Spleen (tissue), 11 donors: ENCODE results near the gene GAPDHS. TPM values are rescaled to one million over a fixed set of nuclear protein-coding genes. Genes with fewer than 3 reads are reported as not detected.
A peak's percentile ranks its signal among the peaks of the same experiment; 100 is the strongest.

Source experiments
- DNase-seq: peaks from one replicate; pipeline ENCODE4 v3.0.0-alpha.2; 2020
- H3K27ac ChIP-seq, 8 donors: fragments of 200-600 bp; sonication (generic) in 7 of 8; 1 replicate in 4 of 8; 2 replicates in 4 of 8; pipeline versions ENCODE4 v1.5.0 to v1.8.0; 2016 to 2021; ENCODE audit warnings: inconsistent platforms in 4 of 8, mild to moderate bottlenecking in 4 of 8, moderate library complexity in 1 of 8
- H3K27me3 ChIP-seq, 7 donors: fragments of 200-600 bp; sonication (generic) in 6 of 7; replicated peaks in 1 of 7; 1 replicate in 4 of 7; 2 replicates in 3 of 7; pipeline versions ENCODE4 v1.5.0 to v1.8.0; 2016 to 2021; ENCODE audit warnings: inconsistent platforms in 3 of 7, mild to moderate bottlenecking in 1 of 7
- H3K36me3 ChIP-seq, 6 donors: fragments of 200-600 bp; sonication (generic) in 5 of 6; 1 replicate in 4 of 6; 2 replicates in 2 of 6; pipeline versions ENCODE4 v1.5.0 to v1.8.0; 2016 to 2021; ENCODE audit warnings: inconsistent platforms in 2 of 6
- H3K4me1 ChIP-seq, 6 donors: fragments of 200-600 bp; sonication (generic) in 5 of 6; 1 replicate in 3 of 6; 2 replicates in 3 of 6; pipeline versions ENCODE4 v1.5.0 to v1.8.0; 2016 to 2021; ENCODE audit warnings: inconsistent platforms in 3 of 6
- H3K4me3 ChIP-seq, 8 donors: fragments of 200-600 bp; sonication (generic) in 7 of 8; 1 replicate in 4 of 8; 2 replicates in 4 of 8; pipeline versions ENCODE4 v1.5.0 to v1.8.0; 2016 to 2021; ENCODE audit warnings: inconsistent platforms in 4 of 8, mild to moderate bottlenecking in 4 of 8, moderate library complexity in 2 of 8
- H3K9me3 ChIP-seq, 8 donors: fragments of 200-600 bp; sonication (generic) in 7 of 8; 1 replicate in 4 of 8; 2 replicates in 4 of 8; pipeline versions ENCODE4 v1.5.0 to v1.8.0; 2016 to 2021; ENCODE audit warnings: inconsistent platforms in 4 of 8
- POLR2A ChIP-seq, 3 donors: fragments of 450-650 bp; IDR thresholded peaks; one replicate each; pipeline ENCODE4 v1.5.1; 2017; ENCODE audit warnings: antibody characterized with exemption in 3 of 3, mild to moderate bottlenecking in 1 of 3
- POLR2AphosphoS5 ChIP-seq, 3 donors: sonication (generic); formaldehyde crosslinking; IDR thresholded peaks; one replicate each; pipeline ENCODE4 v1.5.1; 2017; ENCODE audit warnings: antibody characterized with exemption in 3 of 3
- WGBS, 5 donors: extraction: QIAGEN DNeasy Blood & Tissue Kit in 3 of 5; methylation state at CpG; one replicate each; pipeline versions ENCODE4 v1.1.5 to v1.1.7; 2013 to 2018; 5-methylcytosine and 5-hydroxymethylcytosine counted together
- intact Hi-C: fragments of 100-400 bp; cut with DNase I; formaldehyde crosslinking; loops from one replicate; pipeline ENCODE4 v1.15.0; 2023; ENCODE audit warnings: low total_unique reads
- polyA plus RNA-seq, 3 donors: library from polyadenylated mRNA; stranded (reverse); fragments of 200-250 nt; gene quantifications; one replicate each; pipeline ENCODE4 v1.2.1, GENCODE V29; 2013
- total RNA-seq, 7 donors: library from RNA; depleted of rRNA in 3 of 7; stranded (reverse); fragments of >200 nt in 3 of 7; fragmentation: NEBNext Ultra II Directional in 4 of 7; extraction: Animal tissue kit (Norgen Biotek cat#: 25700) in 4 of 7; gene quantifications; one replicate each; pipeline versions ENCODE4 v1.1.0 to v1.2.1, GENCODE V29; 2016 to 2021
- TF ChIP-seq, protein P1 (sequence below), 11 experiments: fragments of 200-600 bp in 7 of 11; fragments of 450-650 bp in 4 of 11; sonication (generic) in 4 of 11; IDR thresholded peaks in 8 of 11; conservative IDR thresholded peaks in 3 of 11; 1 replicate in 7 of 11; 2 replicates in 4 of 11; pipeline versions ENCODE4 v1.4.0 to v1.8.0; 2016 to 2021; ENCODE audit warnings: antibody characterized with exemption in 11 of 11, inconsistent platforms in 4 of 11, mild to moderate bottlenecking in 1 of 11
- donor health status: healthy with polysubstance abuse.
- donor health status: DM: no; HTN: no; CAD: no; lungs with moderate emphysema.
- donor health status: DM: no; HTN: no; CAD: no.
- donor health status: Bipolar disorder and iron deficiency.
- donor health status: healthy.
- donor health status: DM: no; HTN: no; CAD: no.
- donor health status: DM: yes; HTN: yes; CAD: no.

The GAPDHS gene
- total and polyA plus RNA-seq, 10 donors, result 0.13 to 0.17 (median 0.14) TPM; not detected in 7

DNA sequence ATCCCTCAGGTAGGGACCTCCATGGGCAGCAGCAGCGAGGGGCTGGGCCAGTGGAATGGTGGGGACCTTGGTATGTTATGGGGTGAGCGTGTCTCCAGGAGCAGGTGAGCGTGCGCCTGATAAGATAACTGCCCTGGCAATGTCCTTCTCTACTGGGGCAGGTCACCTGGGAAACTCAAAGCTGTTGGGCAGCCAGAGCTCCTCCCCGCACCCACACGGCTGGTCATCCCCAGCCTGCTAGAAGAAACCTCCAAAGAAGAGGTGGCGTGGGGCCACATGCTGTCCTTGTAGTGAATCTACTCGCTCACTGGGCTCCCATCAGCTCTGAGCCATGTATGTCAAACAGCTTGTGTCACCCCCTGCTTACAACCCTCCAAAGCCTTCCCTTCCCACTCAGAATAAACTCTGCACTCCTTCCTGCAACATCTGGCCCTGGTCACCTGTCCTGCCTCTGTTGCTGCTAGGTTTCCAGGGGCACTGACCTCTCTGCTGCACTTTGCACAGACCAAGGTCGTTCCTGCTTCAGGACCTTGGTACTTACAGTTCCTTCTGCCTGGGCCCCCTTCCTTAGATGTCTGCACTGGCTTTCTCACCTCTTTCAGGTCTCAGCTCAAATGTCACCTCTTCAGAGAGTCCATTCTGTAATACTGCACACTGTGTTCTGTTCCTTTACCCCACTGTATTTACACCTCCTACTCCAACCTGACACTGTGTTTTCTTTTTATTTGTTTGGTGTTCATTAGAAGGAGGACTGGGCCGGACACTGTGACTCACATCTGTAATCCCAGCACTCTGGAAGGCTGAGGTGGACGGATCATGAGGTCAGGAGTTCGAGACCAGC lies 32.0 kb downstream of the GAPDHS start:
- Histone ChIP-seq H3K4me3 (no peak overlapping the region), H3K4me1 (no peaks in the 10 kb centered on the region), H3K36me3 (no peaks in the 10 kb centered on the region), H3K9me3 (no peaks in the 10 kb centered on the region), H3K27me3 (peaks cover 0 to 63% (median 14%) of the 10 kb centered on the region in 7 donors), H3K27ac (no peak overlapping the region)
- peak; percentile 48 for DNase-seq
- 66 to 84% (median 79%) methylated on average over 6 to 12 of the region's 12 CpGs for WGBS, 5 donors
- intact Hi-C loops, result no loop called here
- TF ChIP-seq, protein P1, sequence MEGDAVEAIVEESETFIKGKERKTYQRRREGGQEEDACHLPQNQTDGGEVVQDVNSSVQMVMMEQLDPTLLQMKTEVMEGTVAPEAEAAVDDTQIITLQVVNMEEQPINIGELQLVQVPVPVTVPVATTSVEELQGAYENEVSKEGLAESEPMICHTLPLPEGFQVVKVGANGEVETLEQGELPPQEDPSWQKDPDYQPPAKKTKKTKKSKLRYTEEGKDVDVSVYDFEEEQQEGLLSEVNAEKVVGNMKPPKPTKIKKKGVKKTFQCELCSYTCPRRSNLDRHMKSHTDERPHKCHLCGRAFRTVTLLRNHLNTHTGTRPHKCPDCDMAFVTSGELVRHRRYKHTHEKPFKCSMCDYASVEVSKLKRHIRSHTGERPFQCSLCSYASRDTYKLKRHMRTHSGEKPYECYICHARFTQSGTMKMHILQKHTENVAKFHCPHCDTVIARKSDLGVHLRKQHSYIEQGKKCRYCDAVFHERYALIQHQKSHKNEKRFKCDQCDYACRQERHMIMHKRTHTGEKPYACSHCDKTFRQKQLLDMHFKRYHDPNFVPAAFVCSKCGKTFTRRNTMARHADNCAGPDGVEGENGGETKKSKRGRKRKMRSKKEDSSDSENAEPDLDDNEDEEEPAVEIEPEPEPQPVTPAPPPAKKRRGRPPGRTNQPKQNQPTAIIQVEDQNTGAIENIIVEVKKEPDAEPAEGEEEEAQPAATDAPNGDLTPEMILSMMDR (IDR thresholded peaks at IDR 0.05 in 8 of 11, conservative IDR thresholded peaks at IDR 0.05 in 3 of 11), result no peak
- TF ChIP-seq POLR2A (IDR thresholded peaks at IDR 0.05), result no peak
- no peak for TF ChIP-seq POLR2AphosphoS5 (IDR thresholded peaks at IDR 0.05)

DNA sequence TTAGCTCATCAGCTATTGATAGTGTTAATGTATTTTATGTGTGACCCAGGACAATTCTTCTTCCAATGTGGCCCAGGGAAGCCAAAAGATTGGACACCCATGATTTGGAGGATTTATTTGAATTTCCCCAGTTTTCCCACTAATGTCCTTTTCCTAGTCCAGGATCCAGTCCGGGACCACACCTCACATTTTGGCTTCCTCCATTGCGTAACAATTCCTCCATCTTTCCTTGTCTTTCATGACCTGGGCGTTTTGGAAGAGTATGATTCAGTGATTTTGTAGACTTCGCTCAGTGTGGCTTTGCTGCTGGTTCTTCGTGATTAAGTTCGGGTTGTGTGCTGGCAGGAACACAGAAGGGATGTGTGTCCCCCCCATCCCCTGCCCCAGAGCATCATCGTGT lies 33.5 kb downstream of the GAPDHS start:
- Histone ChIP-seq H3K9me3 (no peaks in the 10 kb centered on the region), H3K4me3 (no peak overlapping the region), H3K36me3 (no peaks in the 10 kb centered on the region), H3K27ac (no peak overlapping the region), H3K4me1 (no peaks in the 10 kb centered on the region), H3K27me3 (peaks cover 0 to 60% (median 16%) of the 10 kb centered on the region in 7 donors)
- no peak for DNase-seq
- TF ChIP-seq, protein P1 (IDR thresholded peaks at IDR 0.05 in 8 of 11, conservative IDR thresholded peaks at IDR 0.05 in 3 of 11), result no peak
- TF ChIP-seq POLR2A (IDR thresholded peaks at IDR 0.05) (no peak), POLR2AphosphoS5 (IDR thresholded peaks at IDR 0.05) (no peak)
- WGBS, 5 donors, result 80 to 88% (median 82%) methylated on average over 7 of the region's 7 CpGs
- intact Hi-C loops, result no loop called here

DNA sequence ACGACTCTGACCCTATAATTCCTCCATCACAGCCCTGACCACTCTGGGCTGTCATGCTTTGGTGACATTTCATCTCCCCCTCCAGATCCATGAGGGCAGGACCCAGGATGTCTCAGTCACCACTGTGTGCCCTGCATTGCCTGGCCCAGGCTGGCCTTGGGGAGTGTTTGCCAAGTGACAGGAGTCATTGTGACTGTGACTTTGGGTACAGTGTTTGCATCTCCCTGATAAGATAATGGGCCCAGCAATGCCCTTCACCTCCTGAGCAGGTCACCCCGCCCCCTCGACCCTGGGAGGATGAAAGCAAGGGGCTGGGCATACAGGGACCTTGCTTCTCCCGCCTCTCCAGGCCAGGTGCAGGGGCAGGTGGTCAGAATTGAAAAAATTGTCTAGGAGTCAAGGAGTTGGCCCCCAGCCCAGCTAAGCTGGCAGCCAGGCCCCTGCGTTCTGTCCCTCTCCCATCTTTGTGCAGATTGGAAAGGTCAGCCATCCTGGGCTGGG lies 36.1 kb downstream of the GAPDHS start:
- H3K4me3 ChIP-seq, result no peak overlapping the region
- 44 to 73% (median 59%) methylated on average over 2 to 5 of the region's 5 CpGs for WGBS, 5 donors
- no peak for DNase-seq
- H3K9me3 ChIP-seq, result peaks cover 0 to 9% (median 3%) of the 10 kb centered on the region in 8 donors
- no peaks in the 10 kb centered on the region for H3K36me3 ChIP-seq
- no peak overlapping the region for H3K27ac ChIP-seq
- peaks cover 0 to 38% (median 11%) of the 10 kb centered on the region in 7 donors for H3K27me3 ChIP-seq
- no peak for TF ChIP-seq POLR2AphosphoS5 (IDR thresholded peaks at IDR 0.05)
- TF ChIP-seq POLR2A (IDR thresholded peaks at IDR 0.05), result no peak
- TF ChIP-seq, protein P1 (IDR thresholded peaks at IDR 0.05 in 8 of 11, conservative IDR thresholded peaks at IDR 0.05 in 3 of 11), result no peak
- no peaks in the 10 kb centered on the region for H3K4me1 ChIP-seq
- intact Hi-C loops, result no loop called here

DNA sequence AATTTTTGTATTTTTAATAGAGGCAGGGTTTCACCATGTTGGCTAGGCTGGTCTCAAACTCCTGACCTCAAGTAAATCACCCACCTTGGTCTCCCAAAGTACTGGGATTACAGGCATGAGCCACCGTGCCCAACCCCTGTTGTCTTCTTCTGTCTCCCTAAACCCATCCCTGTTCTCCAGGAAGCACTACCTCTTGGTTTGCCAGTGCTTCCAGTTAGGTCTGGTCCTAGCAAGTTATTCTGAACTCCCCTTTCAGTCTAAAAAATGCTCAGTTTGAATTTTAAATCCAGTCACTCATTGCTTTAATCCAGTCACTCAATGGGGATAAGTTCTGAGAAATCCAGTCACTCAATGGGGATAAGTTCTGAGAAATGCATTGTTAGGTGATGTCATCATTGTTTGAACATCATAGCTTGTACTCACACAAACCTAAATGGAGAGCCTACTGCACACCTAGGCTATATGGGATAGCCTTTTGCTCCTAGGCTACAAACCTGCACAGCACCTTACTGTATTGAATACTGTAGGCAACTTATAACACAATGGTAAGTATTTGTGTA lies 38.2 kb downstream of the GAPDHS start:
- Histone ChIP-seq H3K4me3 (no peak overlapping the region), H3K4me1 (no peaks in the 10 kb centered on the region), H3K27me3 (peaks cover 0 to 28% (median 0%) of the 10 kb centered on the region in 7 donors), H3K27ac (no peak overlapping the region), H3K9me3 (peaks cover 5 to 30% (median 21%) of the 10 kb centered on the region in 8 donors), H3K36me3 (no peaks in the 10 kb centered on the region)
- 88 to 100% (median 93%) methylated on average over 1 of the region's 1 CpG for WGBS, 5 donors
- DNase-seq, result no peak
- intact Hi-C loops, result no loop called here
- TF ChIP-seq POLR2A (IDR thresholded peaks at IDR 0.05) (no peak), POLR2AphosphoS5 (IDR thresholded peaks at IDR 0.05) (no peak)
- TF ChIP-seq, protein P1 (IDR thresholded peaks at IDR 0.05 in 8 of 11, conservative IDR thresholded peaks at IDR 0.05 in 3 of 11), result no peak
